ENCODE results near the gene UBE2H.

GRCh38 chr7:129989466-129989865 lies 36.7 kb upstream of the UBE2H start:
- TF ChIP-seq CTCF (IDR thresholded peaks at IDR 0.05) = no peak
- TF ChIP-seq POLR2AphosphoS5 (IDR thresholded peaks at IDR 0.05; ENCODE audit: insufficient read depth in 1 of 2, low read depth in 1 of 2) = no peak
- no peak for TF ChIP-seq POLR2A (IDR thresholded peaks at IDR 0.05)
